GM12878 (cell line): ENCODE measurements around the gene MXD4. TPM values are rescaled to one million over a fixed set of nuclear protein-coding genes. Genes with fewer than 3 reads are reported as not detected.

Source experiments
- polyA plus RNA-seq, 11 experiments: library from polyadenylated mRNA; depleted of rRNA in 4 of 11; unstranded in 6 of 11; stranded (reverse) in 5 of 11; fragments of >200 nt; fragmentation: Nextera tagmentation in 4 of 11; fragmentation: Illumina TruSeq in 1 of 11; extraction: Ambion mirVana in 4 of 11; extraction: Trizol in 1 of 11; gene quantifications; 1 replicate in 1 of 11; 2 replicates in 10 of 11; pipeline versions ENCODE4 v1.2.1 to v1.2.3, GENCODE V29; 2011 to 2016; ENCODE audit warnings: inconsistent platforms in 2 of 11, missing spikeins in 2 of 11, low read depth in 1 of 11
- small RNA-seq: library from RNA; depleted of rRNA; stranded (forward); fragments of <200 nt; gene quantifications from one replicate; pipeline ENCODE3, GENCODE V24; 2014
- total RNA-seq, 4 experiments: library from RNA; depleted of rRNA in 3 of 4; stranded (reverse); fragments of >200 nt in 3 of 4; fragmentation: Illumina TruSeq in 1 of 4; extraction: Trizol in 1 of 4; gene quantifications; 2 replicates each; pipeline versions ENCODE4 v1.2.1 to v1.2.3, GENCODE V29; 2013 to 2021

MXD4 gene
- total and polyA plus RNA-seq, 10 of the 15 experiments (the other 5 are each of a cell fraction or from before 2014, with no cell fraction given): 0.21 to 25.6 (median 5.2) TPM

Small RNA genes within 50 kb of the gene (small RNA-seq; reads per million reads assigned to genes)
- not detected for gene COX6B1P5

Other genes with a start within 250 kb of the MXD4 start
- gene NAT8L, start 202.8 kb downstream of the MXD4 start, total RNA-seq (2014; rRNA removed): under 0.01 and 0.11 TPM in 2 replicates
- gene NAT8L, start 202.8 kb downstream of the MXD4 start, total RNA-seq (2014; rRNA removed; fragmentation: Illumina TruSeq; extraction: Trizol): not detected in 2 replicates
- 0.19 and 0.31 TPM in 2 replicates for gene NAT8L, start 202.8 kb downstream of the MXD4 start, total RNA-seq (2021)
- gene NAT8L, start 202.8 kb downstream of the MXD4 start, polyA plus RNA-seq (2011; rRNA removed): 0.09 and 0.14 TPM in 2 replicates
- 0.01 and 0.03 TPM in 2 replicates for gene NAT8L, start 202.8 kb downstream of the MXD4 start, polyA plus RNA-seq (2014; fragmentation: Illumina TruSeq; extraction: Trizol)
- gene NAT8L, start 202.8 kb downstream of the MXD4 start, polyA plus RNA-seq (2014; fragmentation: Nextera tagmentation; extraction: Ambion mirVana): not detected
- 0.08 and 0.10 TPM in 2 replicates for gene NAT8L, start 202.8 kb downstream of the MXD4 start, polyA plus RNA-seq (2014; rRNA removed)
- not detected for gene NAT8L, start 202.8 kb downstream of the MXD4 start, polyA plus RNA-seq (2016; fragmentation: Nextera tagmentation; extraction: Ambion mirVana)
- 9.5 and 10.9 TPM in 2 replicates for gene HAUS3, start 20.0 kb downstream of the MXD4 start, total RNA-seq (2014; rRNA removed)
- 12.7 TPM in 2 replicates for gene HAUS3, start 20.0 kb downstream of the MXD4 start, total RNA-seq (2014; rRNA removed; fragmentation: Illumina TruSeq; extraction: Trizol)
- 13.2 and 13.5 TPM in 2 replicates for gene HAUS3, start 20.0 kb downstream of the MXD4 start, total RNA-seq (2021)
- 11.4 and 23.9 TPM in 2 replicates for gene HAUS3, start 20.0 kb downstream of the MXD4 start, polyA plus RNA-seq (2011; rRNA removed)
- gene HAUS3, start 20.0 kb downstream of the MXD4 start, polyA plus RNA-seq (2014; fragmentation: Illumina TruSeq; extraction: Trizol): 13.9 and 19.8 TPM in 2 replicates
- 1 to 10 TPM; 4.2 to 7.3 TPM for gene HAUS3, start 20.0 kb downstream of the MXD4 start, polyA plus RNA-seq (2014; fragmentation: Nextera tagmentation; extraction: Ambion mirVana)
- 10.0 and 11.8 TPM in 2 replicates for gene HAUS3, start 20.0 kb downstream of the MXD4 start, polyA plus RNA-seq (2014; rRNA removed)
- 10 to 100 TPM; 20.2 to 23.9 TPM for gene HAUS3, start 20.0 kb downstream of the MXD4 start, polyA plus RNA-seq (2016; fragmentation: Nextera tagmentation; extraction: Ambion mirVana)
- gene POLN, start 20.0 kb downstream of the MXD4 start, total RNA-seq (2014; rRNA removed): 0.98 and 1.2 TPM in 2 replicates
- 0.63 and 0.74 TPM in 2 replicates for gene POLN, start 20.0 kb downstream of the MXD4 start, total RNA-seq (2014; rRNA removed; fragmentation: Illumina TruSeq; extraction: Trizol)
- gene POLN, start 20.0 kb downstream of the MXD4 start, total RNA-seq (2021): 0.95 and 1.7 TPM in 2 replicates
- 0.30 and 0.41 TPM in 2 replicates for gene POLN, start 20.0 kb downstream of the MXD4 start, polyA plus RNA-seq (2011; rRNA removed)
- 0.48 and 1.3 TPM in 2 replicates for gene POLN, start 20.0 kb downstream of the MXD4 start, polyA plus RNA-seq (2014; fragmentation: Illumina TruSeq; extraction: Trizol)
- under 1 TPM in 1 of 2 experiments, not detected in 1; 0.09 TPM for gene POLN, start 20.0 kb downstream of the MXD4 start, polyA plus RNA-seq (2014; fragmentation: Nextera tagmentation; extraction: Ambion mirVana)
- 0.94 and 0.96 TPM in 2 replicates for gene POLN, start 20.0 kb downstream of the MXD4 start, polyA plus RNA-seq (2014; rRNA removed)
- gene POLN, start 20.0 kb downstream of the MXD4 start, polyA plus RNA-seq (2016; fragmentation: Nextera tagmentation; extraction: Ambion mirVana): 1 to 10 TPM; 1.2 to 2.0 TPM
- 0.11 TPM in 2 replicates for gene ZFYVE28, start 156.5 kb upstream of the MXD4 start, total RNA-seq (2014; rRNA removed)
- 0.05 and 0.22 TPM in 2 replicates for gene ZFYVE28, start 156.5 kb upstream of the MXD4 start, total RNA-seq (2014; rRNA removed; fragmentation: Illumina TruSeq; extraction: Trizol)
- 0.48 and 0.95 TPM in 2 replicates for gene ZFYVE28, start 156.5 kb upstream of the MXD4 start, total RNA-seq (2021)
- 1.4 and 1.9 TPM in 2 replicates for gene ZFYVE28, start 156.5 kb upstream of the MXD4 start, polyA plus RNA-seq (2011; rRNA removed)
- gene ZFYVE28, start 156.5 kb upstream of the MXD4 start, polyA plus RNA-seq (2014; fragmentation: Illumina TruSeq; extraction: Trizol): 0.14 and 0.24 TPM in 2 replicates
- gene ZFYVE28, start 156.5 kb upstream of the MXD4 start, polyA plus RNA-seq (2014; fragmentation: Nextera tagmentation; extraction: Ambion mirVana): under 1 TPM in 1 of 2 experiments, not detected in 1; 0.20 TPM
- 0.19 and 0.32 TPM in 2 replicates for gene ZFYVE28, start 156.5 kb upstream of the MXD4 start, polyA plus RNA-seq (2014; rRNA removed)
- under 1 TPM; 0.06 to 0.13 TPM for gene ZFYVE28, start 156.5 kb upstream of the MXD4 start, polyA plus RNA-seq (2016; fragmentation: Nextera tagmentation; extraction: Ambion mirVana)
- not detected in 2 replicates for gene CFAP99, start 156.8 kb upstream of the MXD4 start, total RNA-seq (2014; rRNA removed)
- not detected in 2 replicates for gene CFAP99, start 156.8 kb upstream of the MXD4 start, total RNA-seq (2014; rRNA removed; fragmentation: Illumina TruSeq; extraction: Trizol)
- gene CFAP99, start 156.8 kb upstream of the MXD4 start, total RNA-seq (2021): not detected in 2 replicates
- gene CFAP99, start 156.8 kb upstream of the MXD4 start, polyA plus RNA-seq (2011; rRNA removed): not detected in 2 replicates
- gene CFAP99, start 156.8 kb upstream of the MXD4 start, polyA plus RNA-seq (2014; fragmentation: Illumina TruSeq; extraction: Trizol): not detected in 2 replicates
- not detected for gene CFAP99, start 156.8 kb upstream of the MXD4 start, polyA plus RNA-seq (2014; fragmentation: Nextera tagmentation; extraction: Ambion mirVana)
- not detected in 2 replicates for gene CFAP99, start 156.8 kb upstream of the MXD4 start, polyA plus RNA-seq (2014; rRNA removed)
- gene CFAP99, start 156.8 kb upstream of the MXD4 start, polyA plus RNA-seq (2016; fragmentation: Nextera tagmentation; extraction: Ambion mirVana): not detected
- gene RNF4, start 207.0 kb upstream of the MXD4 start, total RNA-seq (2014; rRNA removed): 64.3 and 66.3 TPM in 2 replicates
- 65.0 and 68.2 TPM in 2 replicates for gene RNF4, start 207.0 kb upstream of the MXD4 start, total RNA-seq (2014; rRNA removed; fragmentation: Illumina TruSeq; extraction: Trizol)
- gene RNF4, start 207.0 kb upstream of the MXD4 start, total RNA-seq (2021): 81.2 and 82.0 TPM in 2 replicates
- 108 and 145 TPM in 2 replicates for gene RNF4, start 207.0 kb upstream of the MXD4 start, polyA plus RNA-seq (2011; rRNA removed)
- gene RNF4, start 207.0 kb upstream of the MXD4 start, polyA plus RNA-seq (2014; fragmentation: Illumina TruSeq; extraction: Trizol): 85.4 and 87.7 TPM in 2 replicates
- 10 to 100 TPM; 34.9 to 53.2 TPM for gene RNF4, start 207.0 kb upstream of the MXD4 start, polyA plus RNA-seq (2014; fragmentation: Nextera tagmentation; extraction: Ambion mirVana)
- 69.8 and 70.9 TPM in 2 replicates for gene RNF4, start 207.0 kb upstream of the MXD4 start, polyA plus RNA-seq (2014; rRNA removed)
- gene RNF4, start 207.0 kb upstream of the MXD4 start, polyA plus RNA-seq (2016; fragmentation: Nextera tagmentation; extraction: Ambion mirVana): 10 to 100 TPM; 81.4 to 87.5 TPM